ENCODE measurements around the gene IDS.

- TF ChIP-seq, protein P1, sequence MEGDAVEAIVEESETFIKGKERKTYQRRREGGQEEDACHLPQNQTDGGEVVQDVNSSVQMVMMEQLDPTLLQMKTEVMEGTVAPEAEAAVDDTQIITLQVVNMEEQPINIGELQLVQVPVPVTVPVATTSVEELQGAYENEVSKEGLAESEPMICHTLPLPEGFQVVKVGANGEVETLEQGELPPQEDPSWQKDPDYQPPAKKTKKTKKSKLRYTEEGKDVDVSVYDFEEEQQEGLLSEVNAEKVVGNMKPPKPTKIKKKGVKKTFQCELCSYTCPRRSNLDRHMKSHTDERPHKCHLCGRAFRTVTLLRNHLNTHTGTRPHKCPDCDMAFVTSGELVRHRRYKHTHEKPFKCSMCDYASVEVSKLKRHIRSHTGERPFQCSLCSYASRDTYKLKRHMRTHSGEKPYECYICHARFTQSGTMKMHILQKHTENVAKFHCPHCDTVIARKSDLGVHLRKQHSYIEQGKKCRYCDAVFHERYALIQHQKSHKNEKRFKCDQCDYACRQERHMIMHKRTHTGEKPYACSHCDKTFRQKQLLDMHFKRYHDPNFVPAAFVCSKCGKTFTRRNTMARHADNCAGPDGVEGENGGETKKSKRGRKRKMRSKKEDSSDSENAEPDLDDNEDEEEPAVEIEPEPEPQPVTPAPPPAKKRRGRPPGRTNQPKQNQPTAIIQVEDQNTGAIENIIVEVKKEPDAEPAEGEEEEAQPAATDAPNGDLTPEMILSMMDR (IDR thresholded peaks at IDR 0.05) = no peak
- TF ChIP-seq, protein P2, sequence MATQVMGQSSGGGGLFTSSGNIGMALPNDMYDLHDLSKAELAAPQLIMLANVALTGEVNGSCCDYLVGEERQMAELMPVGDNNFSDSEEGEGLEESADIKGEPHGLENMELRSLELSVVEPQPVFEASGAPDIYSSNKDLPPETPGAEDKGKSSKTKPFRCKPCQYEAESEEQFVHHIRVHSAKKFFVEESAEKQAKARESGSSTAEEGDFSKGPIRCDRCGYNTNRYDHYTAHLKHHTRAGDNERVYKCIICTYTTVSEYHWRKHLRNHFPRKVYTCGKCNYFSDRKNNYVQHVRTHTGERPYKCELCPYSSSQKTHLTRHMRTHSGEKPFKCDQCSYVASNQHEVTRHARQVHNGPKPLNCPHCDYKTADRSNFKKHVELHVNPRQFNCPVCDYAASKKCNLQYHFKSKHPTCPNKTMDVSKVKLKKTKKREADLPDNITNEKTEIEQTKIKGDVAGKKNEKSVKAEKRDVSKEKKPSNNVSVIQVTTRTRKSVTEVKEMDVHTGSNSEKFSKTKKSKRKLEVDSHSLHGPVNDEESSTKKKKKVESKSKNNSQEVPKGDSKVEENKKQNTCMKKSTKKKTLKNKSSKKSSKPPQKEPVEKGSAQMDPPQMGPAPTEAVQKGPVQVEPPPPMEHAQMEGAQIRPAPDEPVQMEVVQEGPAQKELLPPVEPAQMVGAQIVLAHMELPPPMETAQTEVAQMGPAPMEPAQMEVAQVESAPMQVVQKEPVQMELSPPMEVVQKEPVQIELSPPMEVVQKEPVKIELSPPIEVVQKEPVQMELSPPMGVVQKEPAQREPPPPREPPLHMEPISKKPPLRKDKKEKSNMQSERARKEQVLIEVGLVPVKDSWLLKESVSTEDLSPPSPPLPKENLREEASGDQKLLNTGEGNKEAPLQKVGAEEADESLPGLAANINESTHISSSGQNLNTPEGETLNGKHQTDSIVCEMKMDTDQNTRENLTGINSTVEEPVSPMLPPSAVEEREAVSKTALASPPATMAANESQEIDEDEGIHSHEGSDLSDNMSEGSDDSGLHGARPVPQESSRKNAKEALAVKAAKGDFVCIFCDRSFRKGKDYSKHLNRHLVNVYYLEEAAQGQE (IDR thresholded peaks at IDR 0.05; ENCODE audit: insufficient read depth in 1 of 2, low read depth in 2 of 2, low read length in 1 of 2) = no peak
- TF ChIP-seq POLR2AphosphoS5 (IDR thresholded peaks at IDR 0.05; ENCODE audit: low read depth, low read length) = no peak
These were observed 52.1 kb downstream of the IDS start for GRCh38 chrX:149453030-149453429.

Data from Panc1 (cell line).